GM23248 (cell line): Measurements from ENCODE around the gene KIFAP3.
"Not testable (repeated sequence)": the region's sequence is repeated elsewhere in the genome, so short reads cannot be mapped to it uniquely, and the experiment has no call there.

ENCODE experiments used
- EZH2 ChIP-seq: fragments of 200-600 bp; sonication (generic); IDR thresholded peaks from 2 replicates; pipeline ENCODE4 v1.6.1; 2018; ENCODE audit warnings: antibody characterized with exemption, mild to moderate bottlenecking; ENCODE audit not compliant: insufficient read depth, poor library complexity, severe bottlenecking
- EZH2phosphoT487 ChIP-seq: fragments of 200-600 bp; sonication (generic); IDR thresholded peaks from 2 replicates; pipeline ENCODE4 v1.6.1; 2018; ENCODE audit warnings: antibody characterized with exemption, moderate library complexity, mild to moderate bottlenecking, low read depth; ENCODE audit not compliant: insufficient read depth

DNA sequence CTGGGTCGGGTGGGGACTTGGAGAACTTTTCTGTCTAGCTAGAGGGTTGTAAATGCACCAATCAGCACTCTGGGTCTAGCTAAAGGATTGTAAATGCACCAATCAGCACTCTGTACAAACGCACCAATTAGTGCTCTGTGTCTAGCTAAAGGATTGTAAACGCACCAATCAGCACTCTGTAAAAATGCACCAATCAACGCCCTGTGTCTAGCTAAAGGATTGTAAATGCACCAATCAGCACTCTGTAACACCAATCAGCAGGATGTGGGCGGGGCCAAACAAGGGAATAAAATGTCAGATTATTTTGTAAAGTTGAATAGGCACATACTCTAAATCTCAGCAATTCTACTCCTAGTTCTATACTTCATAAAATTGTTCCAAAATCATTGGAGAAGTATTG lies 2.5 kb upstream of the KIFAP3 start:
- not testable (repeated sequence) for TF ChIP-seq EZH2, EZH2phosphoT487
